Activated gamma-delta T cell treated with anti-CD3 and anti-CD28 coated beads, Interleukin-2, amount 50 U/mL, for 16 hours (primary cell): ENCODE data around the gene BTAF1.

Source experiments
- DNase-seq: peaks from one replicate; pipeline ENCODE4 v3.0.0-alpha.2; 2020; ENCODE audit warnings: low read depth

The BTAF1 gene

DNA sequence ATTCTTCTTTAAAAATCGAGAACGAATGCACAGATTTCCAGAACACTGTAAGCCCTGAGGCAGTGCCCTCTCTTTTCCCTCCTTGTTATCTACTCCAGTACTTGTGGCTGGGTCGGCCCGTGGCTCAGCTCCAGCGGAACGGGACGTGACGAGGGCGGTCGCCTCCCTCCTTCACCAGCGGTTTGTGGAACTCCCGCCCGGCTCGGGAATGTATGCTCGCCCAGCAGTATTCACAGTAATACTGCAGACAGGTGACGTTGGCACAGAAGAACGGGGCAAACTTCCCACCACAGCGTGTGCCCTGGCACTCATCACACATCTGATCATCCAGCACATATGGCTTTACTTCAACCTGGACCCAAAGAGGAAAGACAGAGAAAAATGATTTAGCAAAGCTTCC, 128.5 kb downstream of the BTAF1 start:
- DNase-seq = no peak

DNA sequence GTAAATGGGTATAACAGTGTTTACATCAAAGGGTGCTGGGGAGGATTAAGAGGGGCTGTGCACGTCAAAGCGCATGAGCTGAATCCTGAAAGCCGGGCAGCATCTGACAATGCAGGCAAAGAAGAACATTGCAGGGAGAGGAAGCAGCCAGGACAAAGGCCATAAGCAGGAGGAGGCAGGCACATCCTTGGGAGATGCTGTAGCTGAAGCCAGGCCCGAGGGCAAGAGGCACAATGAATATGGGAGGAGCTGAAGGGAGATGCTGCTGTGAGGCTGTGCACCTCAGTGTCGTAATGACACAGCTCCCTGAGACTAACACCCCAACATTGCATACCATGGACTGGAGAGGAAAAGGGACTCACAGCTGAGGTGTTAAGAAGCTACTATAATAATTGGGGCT, 129.2 kb downstream of the BTAF1 start:
- DNase-seq = no peak

DNA sequence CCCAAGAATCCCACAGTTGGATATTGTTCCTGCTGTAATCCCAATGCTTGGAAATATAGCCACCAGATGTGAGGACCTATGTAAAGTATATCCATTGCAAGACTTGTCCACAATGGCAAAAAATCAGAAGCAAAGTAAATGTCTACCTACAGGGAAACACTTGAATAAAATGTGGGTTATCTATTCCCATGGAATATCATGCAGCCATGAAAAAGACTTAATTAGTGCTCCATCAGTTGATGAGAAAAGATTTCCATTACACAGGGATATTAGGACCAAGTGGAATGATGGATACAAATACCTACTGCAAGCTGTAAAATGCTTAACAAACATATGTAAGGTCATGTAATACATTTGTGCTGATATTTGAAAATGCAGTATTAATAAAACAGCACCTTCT, 131.2 kb downstream of the BTAF1 start:
- no peak for DNase-seq

DNA sequence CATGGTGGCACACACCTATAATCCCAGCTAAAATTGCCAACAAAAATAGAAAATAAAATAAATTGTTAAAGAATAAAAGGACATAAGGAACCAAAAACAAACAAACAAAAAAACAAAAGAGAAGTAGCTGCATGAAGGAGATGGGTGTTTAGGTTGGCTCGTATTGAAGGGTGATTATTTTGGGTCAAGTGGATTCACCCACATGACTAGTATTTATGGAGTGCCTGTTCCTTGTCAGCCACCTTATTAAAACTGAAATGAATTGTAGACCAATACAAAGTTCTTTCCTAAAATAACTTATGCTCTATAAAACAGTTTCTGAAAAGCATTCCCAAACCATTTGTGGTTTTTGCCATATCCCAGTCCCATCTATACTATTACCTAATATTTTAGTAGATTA, 138.7 kb downstream of the BTAF1 start:
- no peak for DNase-seq

DNA sequence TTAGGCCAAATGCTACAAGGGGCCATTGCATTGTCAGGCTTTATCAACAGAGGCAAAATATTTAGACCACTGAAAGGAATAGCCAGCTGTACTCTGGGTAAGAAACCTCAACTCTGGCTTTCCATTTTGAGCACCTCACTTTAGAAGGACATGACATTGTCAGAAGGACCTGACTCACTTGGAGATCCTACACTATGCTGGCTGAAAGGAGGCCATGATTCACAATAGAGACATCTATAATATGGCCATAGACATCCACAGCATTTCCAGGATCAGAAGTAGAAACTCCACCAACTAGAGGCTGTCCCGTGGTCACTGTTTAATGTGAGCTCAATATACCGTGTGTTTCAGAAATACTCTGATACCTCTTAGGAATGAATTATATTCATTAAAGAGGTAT, 140.9 kb downstream of the BTAF1 start:
- no peak for DNase-seq

DNA sequence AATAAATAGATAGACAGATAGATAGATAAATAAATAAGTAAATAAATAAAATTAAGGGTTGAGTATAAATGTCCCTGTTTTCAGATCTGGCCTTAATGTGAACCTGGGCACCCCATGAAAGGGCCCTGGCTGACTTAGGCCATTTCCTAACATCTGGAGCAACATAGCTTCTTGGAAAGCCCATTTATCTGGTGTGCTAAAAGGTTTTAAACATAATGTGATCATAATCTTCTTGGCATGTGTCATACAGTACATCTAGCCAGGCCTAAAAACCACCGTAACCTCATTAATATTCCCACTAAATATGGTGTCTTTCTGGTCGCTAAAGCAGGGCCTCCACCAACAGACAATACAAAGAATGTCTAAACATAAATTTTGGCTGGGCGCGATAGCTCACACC, 142.8 kb downstream of the BTAF1 start:
- no peak for DNase-seq

DNA sequence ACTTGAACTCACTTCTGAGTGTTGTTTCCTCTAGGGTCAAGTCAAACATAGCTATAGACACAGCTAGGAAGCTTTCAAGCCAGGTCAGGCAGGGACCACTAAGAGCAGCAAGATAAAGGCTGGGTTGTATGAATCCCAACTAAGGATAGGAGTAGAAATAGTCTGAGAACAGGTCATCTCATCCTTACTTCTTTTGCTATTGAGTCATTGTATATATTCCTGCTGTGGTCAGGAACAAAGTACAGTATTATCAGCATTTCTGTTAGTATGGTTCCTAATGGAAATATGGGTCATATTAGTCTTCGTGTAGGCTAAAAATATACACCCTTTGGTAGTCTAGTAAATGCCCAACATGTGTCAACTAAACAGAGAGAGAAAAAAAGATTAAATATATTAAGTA, 145.3 kb downstream of the BTAF1 start:
- DNase-seq = no peak

DNA sequence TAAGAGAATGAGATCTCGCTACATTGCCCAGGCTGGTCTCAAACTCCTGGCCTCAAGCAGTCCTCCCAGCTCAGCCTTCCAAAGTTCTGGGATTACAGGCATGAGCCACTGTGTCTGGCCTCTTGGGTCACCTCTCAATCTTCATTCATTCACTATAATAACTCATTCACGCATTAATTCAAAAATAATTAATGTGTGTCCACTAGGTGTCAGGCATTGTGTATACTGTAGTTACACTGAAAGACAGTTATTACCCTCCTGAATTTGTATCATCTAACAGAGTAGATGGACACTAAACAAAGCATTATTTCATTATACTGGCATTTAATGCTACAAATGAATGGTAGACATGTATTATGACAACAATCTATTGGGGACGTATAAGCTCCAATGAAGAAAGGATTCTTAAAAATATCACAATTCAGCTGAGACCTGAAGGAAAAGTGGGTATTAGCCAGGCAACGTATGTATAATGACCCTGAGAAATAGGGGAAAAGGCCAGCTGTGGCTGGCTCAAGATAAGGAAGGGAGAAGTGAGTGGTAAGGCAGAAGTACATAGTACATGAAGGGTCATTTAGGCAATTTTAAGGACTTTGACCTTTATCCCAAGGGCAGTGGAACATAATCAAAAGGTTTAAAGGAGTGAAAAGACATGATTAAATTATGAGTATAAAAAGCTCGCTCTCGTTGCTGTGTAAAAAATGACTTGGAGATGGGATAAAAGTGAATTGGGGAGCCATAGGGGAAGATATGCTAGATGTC, 150.7 kb downstream of the BTAF1 start:
- no peak for DNase-seq

DNA sequence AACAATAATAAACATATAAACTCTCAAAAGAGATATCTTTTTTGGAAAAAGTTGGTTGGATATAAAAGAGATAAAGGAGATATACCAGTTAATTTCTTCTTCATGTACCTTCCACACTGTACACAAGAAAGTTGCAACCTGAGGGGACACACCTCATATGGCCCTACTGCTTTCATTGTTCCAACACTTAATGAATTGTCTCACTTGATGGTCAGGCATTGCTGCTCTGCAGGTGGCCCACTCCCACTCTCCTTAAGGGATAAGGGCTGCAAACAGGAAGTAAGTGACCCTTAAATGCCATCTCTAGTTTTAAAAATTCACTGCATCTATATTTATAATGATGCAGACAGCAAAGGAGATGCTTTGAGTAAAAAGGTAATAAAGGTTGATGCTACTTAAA, 152.3 kb downstream of the BTAF1 start:
- DNase-seq = no peak

DNA sequence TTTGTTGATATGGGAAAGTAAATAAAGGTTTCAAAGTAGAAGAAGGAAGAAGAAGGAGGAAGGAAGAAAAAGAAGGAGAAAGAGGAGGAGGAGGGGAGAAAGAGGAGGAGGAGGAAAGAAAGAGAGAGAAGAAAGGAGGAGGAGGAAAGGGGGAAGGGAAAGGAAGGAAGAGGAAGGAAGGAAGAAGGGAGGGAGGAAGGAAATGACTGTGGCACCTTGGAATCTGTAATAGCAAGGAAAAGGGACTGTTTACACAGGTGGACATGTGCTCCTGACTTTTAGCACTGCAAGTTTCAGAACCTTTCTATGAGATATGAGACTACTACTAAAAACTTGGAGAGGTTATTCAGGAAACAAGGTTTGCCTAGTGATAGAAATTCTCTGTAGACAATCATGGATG, 153.2 kb downstream of the BTAF1 start:
- no peak for DNase-seq

DNA sequence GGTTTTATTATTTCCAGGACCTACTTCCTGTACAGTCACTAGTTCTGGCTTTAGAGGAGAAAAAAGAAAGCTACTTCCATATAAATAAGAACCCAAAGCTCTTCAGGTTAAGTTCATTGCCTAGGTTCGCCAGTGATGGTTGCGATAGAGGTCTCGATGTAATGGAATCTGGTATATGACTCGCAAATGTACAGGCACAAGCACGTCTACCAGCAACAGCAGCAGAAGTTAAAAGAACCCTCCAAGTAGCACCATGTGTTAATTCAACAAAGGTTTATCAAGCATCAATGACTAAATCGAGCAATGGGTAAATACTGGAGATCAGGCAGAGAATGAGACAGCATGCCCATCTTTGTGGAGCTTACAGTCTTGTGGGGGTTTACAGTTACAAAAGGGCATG, 155.4 kb downstream of the BTAF1 start:
- no peak for DNase-seq
